NCI-H526 treated with DMSO at 0.1 percent for 48 hours (cell line): ENCODE measurements around the gene AMOTL2.

Experiments used
- DNase-seq: peaks from one replicate; lab custom pipeline; 2025; lab: John Stamatoyannopoulos, UW

AMOTL2 gene

GRCh38 chr3:134366221-134366927 lies 7.9 kb downstream of the AMOTL2 start:
- DNase-seq, result no peak

GRCh38 chr3:134365766-134366065 lies 8.5 kb downstream of the AMOTL2 start:
- no peak for DNase-seq

- DNase-seq, result no peak
Observed at GRCh38 chr3:134364936-134365765, 9.1 kb downstream of the AMOTL2 start.

- DNase-seq, result peak; percentile 39
Observed at GRCh38 chr3:134364061-134364935, 9.9 kb downstream of the AMOTL2 start.

GRCh38 chr3:134363381-134363755 lies 10.9 kb downstream of the AMOTL2 start:
- no peak for DNase-seq

- DNase-seq, result no peak
Observed at GRCh38 chr3:134362670-134363380, 11.4 kb downstream of the AMOTL2 start.

GRCh38 chr3:134362221-134362620 lies 12.0 kb downstream of the AMOTL2 start:
- no peak for DNase-seq

- DNase-seq, result no peak
Observed at GRCh38 chr3:134361162-134361835, 12.9 kb downstream of the AMOTL2 start.

GRCh38 chr3:134360046-134360445 lies 14.2 kb downstream of the AMOTL2 start:
- no peak for DNase-seq

GRCh38 chr3:134359121-134360010 lies 14.9 kb downstream of the AMOTL2 start:
- DNase-seq, result no peak

- peak; percentile 25 for DNase-seq
Observed at GRCh38 chr3:134357914-134358811, 16.1 kb downstream of the AMOTL2 start.

GRCh38 chr3:134357261-134357913 lies 16.9 kb downstream of the AMOTL2 start:
- no peak for DNase-seq

GRCh38 chr3:134356411-134357040 lies 17.7 kb downstream of the AMOTL2 start:
- DNase-seq, result no peak

GRCh38 chr3:134355416-134355815 lies 18.8 kb downstream of the AMOTL2 start:
- DNase-seq, result no peak

GRCh38 chr3:134354612-134355251 lies 19.5 kb downstream of the AMOTL2 start:
- DNase-seq, result no peak

- no peak for DNase-seq
Observed at GRCh38 chr3:134353831-134354611, 20.2 kb downstream of the AMOTL2 start.
